HEK293 (cell line): ENCODE measurements around the gene MLLT6.
A peak's percentile ranks its signal among the peaks of the same experiment; 100 is the strongest.

Experiments
- GLIS1 ChIP-seq: fragments of 450-650 bp; formaldehyde crosslinking; IDR thresholded peaks from 2 replicates; pipeline ENCODE4 v1.5.1; 2016; ENCODE audit warnings: missing biosample characterization, missing genetic modification characterization
- MYNN ChIP-seq: fragments of 450-650 bp; formaldehyde crosslinking; IDR thresholded peaks from 2 replicates; pipeline ENCODE4 v1.5.1; 2016; ENCODE audit warnings: missing biosample characterization, missing genetic modification characterization, borderline replicate concordance
- SP2 ChIP-seq: fragments of 450-650 bp; formaldehyde crosslinking; IDR thresholded peaks from 2 replicates; pipeline ENCODE4 v1.5.1; 2016; ENCODE audit warnings: missing biosample characterization, missing genetic modification characterization
- YY1 ChIP-seq: fragments of 450-650 bp; formaldehyde crosslinking; IDR thresholded peaks from 2 replicates; pipeline ENCODE4 v1.5.1; 2018; ENCODE audit warnings: missing biosample characterization, missing genetic modification characterization
- ZBTB17 ChIP-seq: fragments of 450-650 bp; formaldehyde crosslinking; IDR thresholded peaks from 2 replicates; pipeline ENCODE4 v1.5.1; 2016; ENCODE audit warnings: missing biosample characterization, missing genetic modification characterization
- ZBTB48 ChIP-seq: fragments of 450-650 bp; formaldehyde crosslinking; IDR thresholded peaks from 2 replicates; pipeline ENCODE4 v1.5.1; 2016; ENCODE audit warnings: missing biosample characterization, missing genetic modification characterization
- ZBTB7A ChIP-seq: fragments of 450-650 bp; formaldehyde crosslinking; IDR thresholded peaks from 2 replicates; pipeline ENCODE4 v1.5.1; 2016; ENCODE audit warnings: low read depth, missing biosample characterization, missing genetic modification characterization
- ZBTB8A ChIP-seq: fragments of 450-650 bp; formaldehyde crosslinking; IDR thresholded peaks from 2 replicates; pipeline ENCODE4 v1.5.1; 2016; ENCODE audit warnings: missing biosample characterization, missing genetic modification characterization
- ZIC2 ChIP-seq: fragments of 450-650 bp; formaldehyde crosslinking; IDR thresholded peaks from 2 replicates; pipeline ENCODE4 v1.5.1; 2016; ENCODE audit warnings: missing biosample characterization, missing genetic modification characterization
- ZNF10 ChIP-seq: fragments of 450-650 bp; formaldehyde crosslinking; IDR thresholded peaks from 2 replicates; pipeline ENCODE4 v1.5.1; 2017; ENCODE audit warnings: missing biosample characterization, missing genetic modification characterization
- ZNF121 ChIP-seq: fragments of 450-650 bp; formaldehyde crosslinking; IDR thresholded peaks from 2 replicates; pipeline ENCODE4 v1.5.1; 2016; ENCODE audit warnings: missing biosample characterization, missing genetic modification characterization
- ZNF175 ChIP-seq: fragments of 450-650 bp; formaldehyde crosslinking; IDR thresholded peaks from 2 replicates; pipeline ENCODE4 v1.5.1; 2016; ENCODE audit warnings: missing biosample characterization, missing genetic modification characterization
- ZNF324 ChIP-seq: fragments of 450-650 bp; formaldehyde crosslinking; IDR thresholded peaks from 2 replicates; pipeline ENCODE4 v1.5.1; 2016; ENCODE audit warnings: missing biosample characterization, missing genetic modification characterization
- ZNF366 ChIP-seq: fragments of 450-650 bp; formaldehyde crosslinking; conservative IDR thresholded peaks from 2 replicates; pipeline ENCODE4 v1.5.1; 2016; ENCODE audit warnings: missing biosample characterization, missing genetic modification characterization
- ZNF37A ChIP-seq: fragments of 450-650 bp; IDR thresholded peaks from 2 replicates; pipeline ENCODE4 v1.5.1; 2018; ENCODE audit warnings: missing biosample characterization, missing genetic modification characterization
- ZNF48 ChIP-seq: fragments of 450-650 bp; formaldehyde crosslinking; IDR thresholded peaks from 2 replicates; pipeline ENCODE4 v1.5.1; 2016; ENCODE audit warnings: missing biosample characterization, missing genetic modification characterization
- ZNF548 ChIP-seq: fragments of 450-650 bp; formaldehyde crosslinking; IDR thresholded peaks from 2 replicates; pipeline ENCODE4 v1.5.1; 2016; ENCODE audit warnings: missing biosample characterization, missing genetic modification characterization
- ZNF561 ChIP-seq: fragments of 450-650 bp; IDR thresholded peaks from 2 replicates; pipeline ENCODE4 v1.5.1; 2018; ENCODE audit warnings: missing biosample characterization, missing genetic modification characterization, borderline replicate concordance
- ZNF596 ChIP-seq: fragments of 450-650 bp; IDR thresholded peaks from 2 replicates; pipeline ENCODE4 v1.5.0; 2018; ENCODE audit warnings: missing biosample characterization, mild to moderate bottlenecking, missing genetic modification characterization, moderate library complexity
- ZNF623 ChIP-seq: fragments of 450-650 bp; formaldehyde crosslinking; IDR thresholded peaks from 2 replicates; pipeline ENCODE4 v1.5.1; 2016; ENCODE audit warnings: missing biosample characterization, missing genetic modification characterization
- ZNF629 ChIP-seq: fragments of 450-650 bp; formaldehyde crosslinking; IDR thresholded peaks from 2 replicates; pipeline ENCODE4 v1.5.1; 2017; ENCODE audit warnings: missing biosample characterization, missing genetic modification characterization
- ZNF76 ChIP-seq: fragments of 450-650 bp; formaldehyde crosslinking; IDR thresholded peaks from 2 replicates; pipeline ENCODE4; 2016; ENCODE audit warnings: low read depth, missing biosample characterization, missing genetic modification characterization, borderline replicate concordance
- ZNF785 ChIP-seq: fragments of 450-650 bp; formaldehyde crosslinking; IDR thresholded peaks from 2 replicates; pipeline ENCODE4 v1.5.1; 2016; ENCODE audit warnings: missing biosample characterization, missing genetic modification characterization
- ZXDB ChIP-seq: fragments of 450-650 bp; formaldehyde crosslinking; IDR thresholded peaks from 2 replicates; pipeline ENCODE4 v1.5.1; 2016; ENCODE audit warnings: missing biosample characterization, missing genetic modification characterization
- TF ChIP-seq, protein P1 (sequence below): fragments of 450-650 bp; formaldehyde crosslinking; IDR thresholded peaks from 2 replicates; pipeline ENCODE4 v1.5.1; 2016; ENCODE audit warnings: missing biosample characterization, missing genetic modification characterization
- TF ChIP-seq, protein P2 (sequence below): fragments of 450-650 bp; formaldehyde crosslinking; optimal IDR thresholded peaks from 2 replicates; pipeline ENCODE3; 2016; ENCODE audit warnings: missing biosample characterization, mild to moderate bottlenecking, missing genetic modification characterization
- TF ChIP-seq, protein P3 (sequence below): fragments of 450-650 bp; formaldehyde crosslinking; IDR thresholded peaks from 2 replicates; pipeline ENCODE4 v1.5.1; 2016; ENCODE audit warnings: missing biosample characterization, missing genetic modification characterization
- TF ChIP-seq, protein P4 (sequence below): fragments of 450-650 bp; formaldehyde crosslinking; IDR thresholded peaks from 2 replicates; pipeline ENCODE4 v1.5.1; 2017; ENCODE audit warnings: missing biosample characterization, missing genetic modification characterization
- TF ChIP-seq, protein P5 (sequence below): fragments of 450-650 bp; formaldehyde crosslinking; IDR thresholded peaks from 2 replicates; pipeline ENCODE4 v1.5.1; 2016; ENCODE audit warnings: missing biosample characterization, missing genetic modification characterization
- TF ChIP-seq, protein P6 (sequence below): sonication (generic); formaldehyde crosslinking; IDR thresholded peaks from 2 replicates; pipeline ENCODE4 v1.8.1; 2022; ENCODE audit warnings: mild to moderate bottlenecking, moderate library complexity, missing genetic modification reagents

Gene MLLT6

DNA sequence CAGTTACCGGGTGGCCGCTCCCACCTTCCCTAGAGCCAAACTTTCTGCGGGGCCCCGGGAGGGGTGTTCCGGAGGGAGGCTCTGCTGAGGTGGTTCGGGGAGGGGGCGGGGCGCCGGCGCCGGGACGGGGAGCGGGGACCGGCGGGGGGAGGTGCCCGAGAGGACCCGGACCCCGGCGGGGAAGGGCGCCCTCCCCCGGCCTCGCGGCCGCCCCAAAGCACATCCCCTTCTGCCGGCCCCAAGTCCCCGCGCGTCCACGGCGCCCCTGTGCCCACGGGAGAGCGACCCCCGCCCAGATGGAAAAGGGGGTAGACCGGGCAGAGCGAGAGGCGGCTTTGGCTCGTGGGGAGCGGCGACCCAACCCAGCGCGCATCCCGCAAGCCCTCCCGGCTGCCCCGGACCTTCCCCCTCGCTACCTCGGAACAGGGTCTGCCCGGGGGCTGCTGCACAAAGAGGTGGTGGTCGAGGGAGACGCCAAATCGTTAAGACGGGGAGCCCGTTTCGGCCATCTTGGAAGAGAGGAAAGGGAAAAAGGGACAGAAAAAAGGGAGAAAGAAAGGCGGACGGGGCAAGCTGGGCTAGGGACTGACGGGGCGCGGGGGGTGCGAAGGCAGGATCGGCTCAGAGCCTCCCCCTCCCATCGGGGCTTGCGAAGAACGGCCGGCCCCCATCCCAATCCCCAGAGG lies 42.5 kb downstream of the MLLT6 start (continued):
- TF ChIP-seq ZNF324 (tag by site-specific recombination) = peak; percentile 26; the same call in 1 of the 2 replicates
- TF ChIP-seq, protein P1, sequence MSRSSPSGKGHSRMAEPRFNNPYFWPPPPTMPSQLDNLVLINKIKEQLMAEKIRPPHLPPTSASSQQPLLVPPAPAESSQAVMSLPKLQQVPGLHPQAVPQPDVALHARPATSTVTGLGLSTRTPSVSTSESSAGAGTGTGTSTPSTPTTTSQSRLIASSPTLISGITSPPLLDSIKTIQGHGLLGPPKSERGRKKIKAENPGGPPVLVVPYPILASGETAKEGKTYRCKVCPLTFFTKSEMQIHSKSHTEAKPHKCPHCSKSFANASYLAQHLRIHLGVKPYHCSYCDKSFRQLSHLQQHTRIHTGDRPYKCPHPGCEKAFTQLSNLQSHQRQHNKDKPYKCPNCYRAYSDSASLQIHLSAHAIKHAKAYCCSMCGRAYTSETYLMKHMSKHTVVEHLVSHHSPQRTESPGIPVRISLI (tag by site-specific recombination) = no peak
- TF ChIP-seq ZNF623 = no peak
- TF ChIP-seq ZBTB17 (tag by site-specific recombination) = peak; percentile 34; the same call in 1 of the 2 replicates
- TF ChIP-seq, protein P2, sequence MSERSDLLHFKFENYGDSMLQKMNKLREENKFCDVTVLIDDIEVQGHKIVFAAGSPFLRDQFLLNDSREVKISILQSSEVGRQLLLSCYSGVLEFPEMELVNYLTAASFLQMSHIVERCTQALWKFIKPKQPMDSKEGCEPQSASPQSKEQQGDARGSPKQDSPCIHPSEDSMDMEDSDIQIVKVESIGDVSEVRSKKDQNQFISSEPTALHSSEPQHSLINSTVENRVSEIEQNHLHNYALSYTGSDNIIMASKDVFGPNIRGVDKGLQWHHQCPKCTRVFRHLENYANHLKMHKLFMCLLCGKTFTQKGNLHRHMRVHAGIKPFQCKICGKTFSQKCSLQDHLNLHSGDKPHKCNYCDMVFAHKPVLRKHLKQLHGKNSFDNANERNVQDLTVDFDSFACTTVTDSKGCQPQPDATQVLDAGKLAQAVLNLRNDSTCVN = peak; percentile 63
- TF ChIP-seq, protein P3, sequence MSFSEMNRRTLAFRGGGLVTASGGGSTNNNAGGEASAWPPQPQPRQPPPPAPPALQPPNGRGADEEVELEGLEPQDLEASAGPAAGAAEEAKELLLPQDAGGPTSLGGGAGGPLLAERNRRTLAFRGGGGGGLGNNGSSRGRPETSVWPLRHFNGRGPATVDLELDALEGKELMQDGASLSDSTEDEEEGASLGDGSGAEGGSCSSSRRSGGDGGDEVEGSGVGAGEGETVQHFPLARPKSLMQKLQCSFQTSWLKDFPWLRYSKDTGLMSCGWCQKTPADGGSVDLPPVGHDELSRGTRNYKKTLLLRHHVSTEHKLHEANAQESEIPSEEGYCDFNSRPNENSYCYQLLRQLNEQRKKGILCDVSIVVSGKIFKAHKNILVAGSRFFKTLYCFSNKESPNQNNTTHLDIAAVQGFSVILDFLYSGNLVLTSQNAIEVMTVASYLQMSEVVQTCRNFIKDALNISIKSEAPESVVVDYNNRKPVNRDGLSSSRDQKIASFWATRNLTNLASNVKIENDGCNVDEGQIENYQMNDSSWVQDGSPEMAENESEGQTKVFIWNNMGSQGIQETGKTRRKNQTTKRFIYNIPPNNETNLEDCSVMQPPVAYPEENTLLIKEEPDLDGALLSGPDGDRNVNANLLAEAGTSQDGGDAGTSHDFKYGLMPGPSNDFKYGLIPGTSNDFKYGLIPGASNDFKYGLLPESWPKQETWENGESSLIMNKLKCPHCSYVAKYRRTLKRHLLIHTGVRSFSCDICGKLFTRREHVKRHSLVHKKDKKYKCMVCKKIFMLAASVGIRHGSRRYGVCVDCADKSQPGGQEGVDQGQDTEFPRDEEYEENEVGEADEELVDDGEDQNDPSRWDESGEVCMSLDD = peak; percentile 94
- peak; percentile 52; the same call in 1 of the 2 replicates for TF ChIP-seq ZNF561 (tag by site-specific recombination)
- peak; percentile 38 for TF ChIP-seq GLIS1 (tag by site-specific recombination)
- 0 out of 2 replicates have a peak, but pooled peaks have one; percentile 35 for TF ChIP-seq ZNF785 (tag by site-specific recombination)
- TF ChIP-seq ZNF629 (tag by site-specific recombination) = peak; percentile 10; the same call in 1 of the 2 replicates
- TF ChIP-seq ZNF548 = no peak
- no peak for TF ChIP-seq ZNF37A (tag by site-specific recombination)
- TF ChIP-seq ZBTB48 = peak; percentile 74; the same call in 1 of the 2 replicates
- peak; percentile 12; the same call in 1 of the 2 replicates for TF ChIP-seq ZXDB (tag by site-specific recombination)
- TF ChIP-seq ZNF121 (tag by site-specific recombination) = no peak
- peak; percentile 71; the same call in 1 of the 2 replicates for TF ChIP-seq YY1 (tag by site-specific recombination)
- TF ChIP-seq, protein P4, sequence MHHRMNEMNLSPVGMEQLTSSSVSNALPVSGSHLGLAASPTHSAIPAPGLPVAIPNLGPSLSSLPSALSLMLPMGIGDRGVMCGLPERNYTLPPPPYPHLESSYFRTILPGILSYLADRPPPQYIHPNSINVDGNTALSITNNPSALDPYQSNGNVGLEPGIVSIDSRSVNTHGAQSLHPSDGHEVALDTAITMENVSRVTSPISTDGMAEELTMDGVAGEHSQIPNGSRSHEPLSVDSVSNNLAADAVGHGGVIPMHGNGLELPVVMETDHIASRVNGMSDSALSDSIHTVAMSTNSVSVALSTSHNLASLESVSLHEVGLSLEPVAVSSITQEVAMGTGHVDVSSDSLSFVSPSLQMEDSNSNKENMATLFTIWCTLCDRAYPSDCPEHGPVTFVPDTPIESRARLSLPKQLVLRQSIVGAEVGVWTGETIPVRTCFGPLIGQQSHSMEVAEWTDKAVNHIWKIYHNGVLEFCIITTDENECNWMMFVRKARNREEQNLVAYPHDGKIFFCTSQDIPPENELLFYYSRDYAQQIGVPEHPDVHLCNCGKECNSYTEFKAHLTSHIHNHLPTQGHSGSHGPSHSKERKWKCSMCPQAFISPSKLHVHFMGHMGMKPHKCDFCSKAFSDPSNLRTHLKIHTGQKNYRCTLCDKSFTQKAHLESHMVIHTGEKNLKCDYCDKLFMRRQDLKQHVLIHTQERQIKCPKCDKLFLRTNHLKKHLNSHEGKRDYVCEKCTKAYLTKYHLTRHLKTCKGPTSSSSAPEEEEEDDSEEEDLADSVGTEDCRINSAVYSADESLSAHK (tag by site-specific recombination) = peak; percentile 20; the same call in 1 of the 2 replicates
- TF ChIP-seq ZNF76 = peak; percentile 85
- no peak for TF ChIP-seq ZIC2 (tag by site-specific recombination)
- 0 out of 2 replicates have a peak, but pooled peaks have one; percentile 4 for TF ChIP-seq ZNF596 (tag by site-specific recombination)
- peak; percentile 94 for TF ChIP-seq ZNF366 (tag by site-specific recombination)
- TF ChIP-seq ZBTB8A = peak; percentile 95
- no peak for TF ChIP-seq ZNF48
- TF ChIP-seq, protein P5, sequence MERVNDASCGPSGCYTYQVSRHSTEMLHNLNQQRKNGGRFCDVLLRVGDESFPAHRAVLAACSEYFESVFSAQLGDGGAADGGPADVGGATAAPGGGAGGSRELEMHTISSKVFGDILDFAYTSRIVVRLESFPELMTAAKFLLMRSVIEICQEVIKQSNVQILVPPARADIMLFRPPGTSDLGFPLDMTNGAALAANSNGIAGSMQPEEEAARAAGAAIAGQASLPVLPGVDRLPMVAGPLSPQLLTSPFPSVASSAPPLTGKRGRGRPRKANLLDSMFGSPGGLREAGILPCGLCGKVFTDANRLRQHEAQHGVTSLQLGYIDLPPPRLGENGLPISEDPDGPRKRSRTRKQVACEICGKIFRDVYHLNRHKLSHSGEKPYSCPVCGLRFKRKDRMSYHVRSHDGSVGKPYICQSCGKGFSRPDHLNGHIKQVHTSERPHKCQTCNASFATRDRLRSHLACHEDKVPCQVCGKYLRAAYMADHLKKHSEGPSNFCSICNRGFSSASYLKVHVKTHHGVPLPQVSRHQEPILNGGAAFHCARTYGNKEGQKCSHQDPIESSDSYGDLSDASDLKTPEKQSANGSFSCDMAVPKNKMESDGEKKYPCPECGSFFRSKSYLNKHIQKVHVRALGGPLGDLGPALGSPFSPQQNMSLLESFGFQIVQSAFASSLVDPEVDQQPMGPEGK (tag by site-specific recombination) = peak; percentile 55
- no peak for TF ChIP-seq ZNF10 (tag by site-specific recombination)
- no peak for TF ChIP-seq ZNF175
- peak; percentile 63; the same call in 1 of the 2 replicates for TF ChIP-seq ZBTB7A
- TF ChIP-seq MYNN (tag by site-specific recombination) = 0 out of 2 replicates have a peak, but pooled peaks have one; percentile 23
- TF ChIP-seq SP2 (tag by site-specific recombination) = peak; percentile 41
- TF ChIP-seq, protein P6, sequence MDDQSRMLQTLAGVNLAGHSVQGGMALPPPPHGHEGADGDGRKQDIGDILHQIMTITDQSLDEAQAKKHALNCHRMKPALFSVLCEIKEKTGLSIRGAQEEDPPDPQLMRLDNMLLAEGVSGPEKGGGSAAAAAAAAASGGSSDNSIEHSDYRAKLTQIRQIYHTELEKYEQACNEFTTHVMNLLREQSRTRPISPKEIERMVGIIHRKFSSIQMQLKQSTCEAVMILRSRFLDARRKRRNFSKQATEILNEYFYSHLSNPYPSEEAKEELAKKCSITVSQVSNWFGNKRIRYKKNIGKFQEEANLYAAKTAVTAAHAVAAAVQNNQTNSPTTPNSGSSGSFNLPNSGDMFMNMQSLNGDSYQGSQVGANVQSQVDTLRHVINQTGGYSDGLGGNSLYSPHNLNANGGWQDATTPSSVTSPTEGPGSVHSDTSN = no peak
